Neural progenitor cell (in vitro differentiated cells): ENCODE results near the gene KCNK1. TPM values are rescaled to one million over a fixed set of nuclear protein-coding genes. Genes with fewer than 3 reads are reported as not detected.
A peak's percentile ranks its signal among the peaks of the same experiment; 100 is the strongest.

Experiments
- DNase-seq: peaks from one replicate; pipeline ENCODE4 v3.0.0-alpha.2; 2016; ENCODE audit warnings: low spot score
- H2AFZ ChIP-seq: fragments of 200-600 bp; sonication (generic); replicated peaks from 2 replicates; pipeline ENCODE4 v1.6.1; 2016; ENCODE audit warnings: antibody characterized with exemption
- H3F3A ChIP-seq: fragments of 200-600 bp; sonication (generic); 2 replicates; pipeline ENCODE4 v1.6.1; 2016; ENCODE audit warnings: antibody characterized with exemption, low read depth
- H3K27ac ChIP-seq: fragments of 200-600 bp; sonication (generic); 2 replicates; pipeline ENCODE4 v1.5.1; 2016; ENCODE audit warnings: mild to moderate bottlenecking
- H3K27me3 ChIP-seq: fragments of 200-600 bp; sonication (generic); 2 replicates; pipeline ENCODE4 v1.6.1; 2016; ENCODE audit warnings: mild to moderate bottlenecking, moderate library complexity
- H3K36me3 ChIP-seq: fragments of 200-600 bp; sonication (generic); 2 replicates; pipeline ENCODE4 v1.5.1; 2016
- H3K4me1 ChIP-seq: fragments of 200-600 bp; sonication (generic); 2 replicates; pipeline ENCODE4 v1.6.1; 2016; ENCODE audit warnings: mixed run types
- H3K4me2 ChIP-seq: fragments of 200-600 bp; sonication (generic); 2 replicates; pipeline ENCODE4 v1.6.1; 2016
- H3K4me3 ChIP-seq: fragments of 200-600 bp; sonication (generic); 2 replicates; pipeline ENCODE4 v1.5.1; 2016
- H3K79me2 ChIP-seq: fragments of 200-600 bp; sonication (generic); 2 replicates; pipeline ENCODE4 v1.6.1; 2016; ENCODE audit warnings: low read depth
- H3K9ac ChIP-seq: fragments of 200-600 bp; sonication (generic); 2 replicates; pipeline ENCODE4 v1.6.1; 2016
- H3K9me3 ChIP-seq: fragments of 200-600 bp; sonication (generic); 2 replicates; pipeline ENCODE4 v1.5.1; 2016; ENCODE audit warnings: low read depth
- H4K20me1 ChIP-seq: fragments of 200-600 bp; sonication (generic); 2 replicates; pipeline ENCODE4 v1.6.1; 2016; ENCODE audit warnings: low read depth
- H3K27ac Mint-ChIP-seq: 3 replicates; pipeline ENCODE4 v1.8.0; 2021; ENCODE audit warnings: mixed read lengths
- H3K27me3 Mint-ChIP-seq: 2 replicates; pipeline ENCODE4 v1.8.0; 2022; ENCODE audit warnings: low read depth, mild to moderate bottlenecking, inconsistent platforms, moderate library complexity, mixed read lengths; ENCODE audit not compliant: insufficient read depth
- H3K36me3 Mint-ChIP-seq: 3 replicates; pipeline ENCODE4 v1.8.0; 2021; ENCODE audit warnings: mixed read lengths
- H3K4me1 Mint-ChIP-seq: 3 replicates; pipeline ENCODE4 v1.8.0; 2021; ENCODE audit warnings: mixed read lengths
- H3K4me3 Mint-ChIP-seq: 3 replicates; pipeline ENCODE4 v1.8.0; 2021; ENCODE audit warnings: mild to moderate bottlenecking, moderate library complexity, mixed read lengths
- H3K9me3 Mint-ChIP-seq: 3 replicates; pipeline ENCODE4 v1.8.0; 2020; ENCODE audit warnings: mixed read lengths
- CTCF ChIP-seq: fragments of 200-600 bp; sonication (generic); IDR thresholded peaks from 2 replicates; pipeline ENCODE4 v1.5.1; 2017; ENCODE audit warnings: antibody characterized with exemption, mild to moderate bottlenecking
- EZH2 ChIP-seq: fragments of 200-600 bp; sonication (generic); IDR thresholded peaks from 2 replicates; pipeline ENCODE4 v1.6.1; 2017; ENCODE audit warnings: antibody characterized with exemption, mild to moderate bottlenecking, moderate library complexity
- EZH2phosphoT487 ChIP-seq: fragments of 200-600 bp; sonication (generic); IDR thresholded peaks from 2 replicates; pipeline ENCODE4 v1.6.1; 2017; ENCODE audit warnings: antibody characterized with exemption
- total RNA-seq: library from RNA; depleted of rRNA; stranded (reverse); fragments of >200 nt; gene quantifications from 2 replicates; pipeline ENCODE4 v1.2.3, GENCODE V29; 2015; ENCODE audit warnings: low replicate concordance

KCNK1 gene
- total RNA-seq, 1 donor from 2014 or later: 0.11 TPM

- peaks cover 14% of the 10 kb centered on the region for H3K4me1 ChIP-seq
- no peaks in the 10 kb centered on the region for H3K36me3 ChIP-seq
- TF ChIP-seq EZH2 (no peak), CTCF (no peak), EZH2phosphoT487 (no peak)
- peak; percentile 55 for DNase-seq
- peak overlapping the region; percentile 100 for H3K4me2 ChIP-seq
- H3K4me3 ChIP-seq: peak overlapping the region; percentile 84
- peaks cover 37% of the 10 kb centered on the region for H3K27me3 Mint-ChIP-seq
- peak overlapping the region; percentile 98 for H2AFZ ChIP-seq
- H3K4me1 Mint-ChIP-seq: peaks cover 24% of the 10 kb centered on the region
- H3K27me3 ChIP-seq: peaks cover 54% of the 10 kb centered on the region
- no peaks in the 10 kb centered on the region for H4K20me1 ChIP-seq
- H3K79me2 ChIP-seq: no peaks in the 10 kb centered on the region
- H3K36me3 Mint-ChIP-seq: no peaks in the 10 kb centered on the region
- no peak overlapping the region for H3K27ac ChIP-seq
- no peaks in the 10 kb centered on the region for H3K9me3 Mint-ChIP-seq
- peaks cover 10% of the 10 kb centered on the region for H3F3A ChIP-seq
- no peak overlapping the region for H3K27ac Mint-ChIP-seq
- peak overlapping the region; percentile 90 for H3K4me3 Mint-ChIP-seq
- no peaks in the 10 kb centered on the region for H3K9me3 ChIP-seq
- H3K9ac ChIP-seq: no peak overlapping the region
Measured at GRCh38 chr1:233614173-233614742, 352 bp downstream of the KCNK1 start.

- no peak overlapping the region for H3K9ac ChIP-seq
- no peak overlapping the region for H3K27ac Mint-ChIP-seq
- peaks cover 24% of the 10 kb centered on the region for H3K4me1 Mint-ChIP-seq
Measured at GRCh38 chr1:233614743-233615521, 1.0 kb downstream of the KCNK1 start.

GRCh38 chr1:233615571-233615970 lies 1.7 kb downstream of the KCNK1 start:
- peaks cover 54% of the 10 kb centered on the region for H3K27me3 ChIP-seq

More at GRCh38 chr1:233614743-233615521, 1.0 kb downstream of the KCNK1 start:
- Mint-ChIP-seq H3K4me3 (peak overlapping the region; percentile 86), H3K9me3 (no peaks in the 10 kb centered on the region), H3K27me3 (peaks cover 34% of the 10 kb centered on the region), H3K36me3 (no peaks in the 10 kb centered on the region)
- H3K27me3 ChIP-seq: peaks cover 54% of the 10 kb centered on the region
- H3K79me2 ChIP-seq: no peaks in the 10 kb centered on the region
- H4K20me1 ChIP-seq: no peaks in the 10 kb centered on the region
- peaks cover 14% of the 10 kb centered on the region for H3K4me1 ChIP-seq
- H3F3A ChIP-seq: peaks cover 10% of the 10 kb centered on the region
- H3K4me2 ChIP-seq: peak overlapping the region; percentile 100
- H3K9me3 ChIP-seq: no peaks in the 10 kb centered on the region
- H3K4me3 ChIP-seq: peak overlapping the region; percentile 84
- DNase-seq: peak; percentile 14
- peak overlapping the region; percentile 98 for H2AFZ ChIP-seq
- TF ChIP-seq EZH2phosphoT487 (peak; percentile 40), CTCF (no peak), EZH2 (peak; percentile 81)
- H3K27ac ChIP-seq: no peak overlapping the region
- no peaks in the 10 kb centered on the region for H3K36me3 ChIP-seq

More at GRCh38 chr1:233615571-233615970, 1.7 kb downstream of the KCNK1 start:
- H3K9me3 Mint-ChIP-seq: no peaks in the 10 kb centered on the region
- H3K79me2 ChIP-seq: no peaks in the 10 kb centered on the region
- no peak overlapping the region for H3K9ac ChIP-seq
- no peak overlapping the region for H2AFZ ChIP-seq
- H3K9me3 ChIP-seq: no peaks in the 10 kb centered on the region
- H3K4me3 ChIP-seq: no peak overlapping the region
- peaks cover 14% of the 10 kb centered on the region for H3K4me1 ChIP-seq
- H3K27me3 Mint-ChIP-seq: peaks cover 32% of the 10 kb centered on the region
- H3K27ac ChIP-seq: no peak overlapping the region
- H4K20me1 ChIP-seq: no peaks in the 10 kb centered on the region
- no peaks in the 10 kb centered on the region for H3K36me3 ChIP-seq
- peak overlapping the region; percentile 86 for H3K4me3 Mint-ChIP-seq
- no peak for DNase-seq
- peaks cover 10% of the 10 kb centered on the region for H3F3A ChIP-seq
- no peak overlapping the region for H3K4me2 ChIP-seq
- TF ChIP-seq EZH2 (no peak), EZH2phosphoT487 (no peak), CTCF (no peak)
- no peak overlapping the region for H3K27ac Mint-ChIP-seq
- H3K4me1 Mint-ChIP-seq: peaks cover 24% of the 10 kb centered on the region
- no peaks in the 10 kb centered on the region for H3K36me3 Mint-ChIP-seq
